CD4-positive, alpha-beta T cell treated with Interleukin-1 beta for 1 hour (primary cell): ENCODE results near the gene PSMC3.

Experiments
- DNase-seq, 2 donors: peaks; one replicate each; pipeline ENCODE4 v3.0.0-alpha.2; 2020 to 2022

Gene PSMC3

DNA sequence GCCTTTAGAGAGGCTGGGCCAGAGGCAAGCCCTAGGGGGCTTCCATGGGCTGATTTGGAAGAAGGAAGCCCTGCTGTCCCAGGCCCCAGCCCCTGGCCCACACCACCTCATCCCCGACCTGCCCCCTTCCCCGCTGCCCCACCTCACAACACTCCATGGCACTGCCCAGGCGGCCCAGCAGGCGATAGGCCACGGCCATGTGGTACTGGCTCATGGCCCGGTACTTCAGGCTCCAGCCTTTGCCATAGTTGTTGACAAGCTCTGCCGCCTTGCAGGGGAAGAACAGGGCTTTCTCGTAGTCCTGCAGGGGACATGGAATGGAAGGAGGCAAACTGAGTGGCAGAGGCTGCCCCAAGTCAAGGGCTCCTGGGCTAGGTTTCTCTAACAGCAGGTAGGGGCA lies 16.3 kb upstream of the PSMC3 start:
- no peak for DNase-seq

DNA sequence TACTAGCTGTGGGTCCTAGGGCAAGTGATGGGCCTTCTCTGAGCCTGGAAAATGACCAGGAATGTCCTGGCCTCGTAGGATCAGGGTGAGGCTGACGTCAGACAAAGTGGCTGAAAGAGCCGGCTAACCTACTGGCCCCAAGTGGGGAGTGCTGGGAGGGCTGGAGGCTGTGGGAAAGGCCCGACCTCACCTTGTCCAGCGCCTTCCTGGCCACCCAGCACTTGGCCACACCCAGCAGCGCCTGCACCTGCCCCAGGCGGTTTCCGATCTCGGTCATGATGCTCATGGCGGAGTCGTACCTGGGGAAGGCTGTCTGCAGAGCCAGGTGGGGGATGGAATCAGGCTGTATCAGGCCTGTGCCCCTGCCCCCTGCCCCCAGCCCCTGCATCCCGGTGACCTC lies 15.2 kb upstream of the PSMC3 start:
- no peak for DNase-seq

DNA sequence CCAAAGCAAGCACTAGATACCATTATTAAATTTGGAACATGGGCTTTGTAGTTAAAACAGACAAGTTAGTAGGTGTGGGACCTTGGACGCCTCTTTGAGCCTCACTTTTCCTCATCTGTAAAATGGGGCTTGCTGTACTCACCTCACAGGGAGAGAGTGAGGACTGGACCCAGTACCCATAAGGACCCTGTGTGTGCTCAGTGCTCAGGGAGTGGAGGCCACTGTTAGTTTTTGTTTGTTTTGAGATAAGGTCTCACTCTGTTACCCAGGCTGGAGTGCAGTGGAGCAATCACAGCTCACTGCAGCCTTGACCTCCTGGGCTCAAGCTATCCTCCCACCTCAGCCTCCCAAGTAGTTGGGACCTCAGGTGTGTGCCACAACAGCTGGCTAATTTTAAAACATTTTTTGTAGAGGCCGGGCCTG lies 13.8 kb upstream of the PSMC3 start:
- DNase-seq, result no peak

DNA sequence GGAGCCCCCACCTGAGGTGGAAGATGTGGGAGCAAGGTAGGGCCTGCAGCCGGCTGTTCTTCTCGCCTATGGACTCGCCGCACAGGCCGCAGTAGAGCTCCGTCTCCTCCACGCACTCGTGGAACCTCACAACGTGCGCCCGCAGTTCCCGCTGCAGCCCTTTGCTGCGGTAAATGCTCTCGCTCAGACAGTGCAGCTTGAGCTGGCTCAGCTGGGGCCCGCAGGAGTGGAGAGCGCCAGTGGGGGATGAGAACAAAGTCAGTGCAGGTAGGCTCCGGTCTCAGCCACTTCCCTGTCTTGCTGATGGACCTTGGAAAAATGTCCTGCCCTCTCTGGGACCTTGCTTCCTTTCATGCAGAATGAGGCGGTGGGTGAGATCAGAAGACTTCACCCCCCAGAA lies 12.5 kb upstream of the PSMC3 start:
- no peak for DNase-seq

DNA sequence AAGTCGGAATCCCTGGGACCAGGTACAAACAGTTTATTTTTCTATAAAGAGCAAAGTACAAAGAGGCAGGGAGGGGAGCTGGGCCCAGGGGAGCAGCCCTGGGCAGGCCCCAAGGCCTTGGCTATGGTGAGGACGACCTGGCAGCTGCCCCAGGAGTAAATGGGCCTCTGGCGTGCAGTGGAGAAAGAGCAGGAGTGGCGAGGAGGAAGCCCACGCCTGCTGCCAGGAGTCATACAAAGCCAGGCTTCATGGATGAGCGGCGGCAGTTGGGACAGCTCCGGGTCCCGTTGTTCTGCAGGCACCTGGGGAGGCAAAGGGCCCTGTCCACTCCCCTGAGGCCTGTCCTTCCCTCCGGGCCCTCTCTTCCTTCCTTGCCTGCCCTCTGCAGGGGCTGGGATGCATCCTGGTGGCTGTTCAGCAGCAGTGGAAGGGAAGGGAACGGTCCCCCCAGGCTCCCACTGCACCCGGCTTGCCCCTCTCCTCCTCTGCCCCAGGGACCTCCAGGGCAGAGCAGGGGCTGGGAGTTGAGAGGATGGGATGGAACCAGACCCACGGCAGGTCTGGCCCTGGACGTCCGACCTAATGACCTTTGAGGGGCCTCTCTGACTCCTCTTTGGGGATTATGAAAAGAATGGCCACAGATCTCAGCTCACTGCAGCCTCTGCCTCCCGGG lies 11.6 kb upstream of the PSMC3 start:
- no peak for DNase-seq

DNA sequence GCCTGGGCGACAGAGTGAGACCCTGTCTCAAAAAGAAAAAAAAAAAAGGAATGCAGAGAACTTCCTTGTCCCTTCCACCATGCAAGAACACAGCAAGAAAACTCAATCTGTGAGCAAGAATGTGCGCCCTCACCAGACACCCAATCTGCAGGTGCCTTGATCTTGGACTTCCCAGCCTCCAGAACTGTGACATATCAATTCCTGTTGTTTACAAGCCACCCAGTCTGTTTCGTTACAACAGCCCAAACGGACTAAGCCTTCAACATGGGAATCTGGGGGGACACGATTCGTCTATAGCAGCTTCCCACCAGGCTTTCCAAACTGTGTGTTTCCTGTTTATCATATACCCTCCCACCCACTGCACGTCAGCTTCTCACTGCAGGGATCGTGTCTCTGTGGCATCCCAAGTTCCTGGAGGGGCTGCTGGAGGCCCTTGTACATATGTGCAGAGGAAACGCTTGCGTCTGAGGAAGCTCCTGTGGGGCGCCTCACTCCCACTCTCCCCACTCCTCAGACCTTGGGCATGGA lies 11.0 kb upstream of the PSMC3 start:
- no peak for DNase-seq

DNA sequence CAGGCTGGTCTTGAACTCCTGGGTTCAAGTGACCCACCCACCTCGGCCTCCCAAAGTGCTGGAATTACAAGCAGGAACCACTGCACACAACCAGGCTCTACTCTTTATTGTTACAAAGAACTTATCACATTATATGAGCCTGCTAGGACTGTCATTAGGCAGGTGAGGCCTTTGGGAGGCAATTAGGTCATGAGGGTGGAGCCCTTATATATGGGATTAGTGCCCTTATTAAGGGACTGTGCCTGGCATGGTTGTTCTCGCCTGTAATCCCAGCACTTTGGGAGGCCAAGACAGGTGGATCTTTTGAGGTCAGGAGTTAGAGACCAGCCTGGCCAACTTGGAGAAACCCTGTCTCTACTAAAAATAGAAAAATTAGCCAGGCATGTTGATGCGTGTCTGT lies 10.5 kb upstream of the PSMC3 start:
- DNase-seq, result no peak

DNA sequence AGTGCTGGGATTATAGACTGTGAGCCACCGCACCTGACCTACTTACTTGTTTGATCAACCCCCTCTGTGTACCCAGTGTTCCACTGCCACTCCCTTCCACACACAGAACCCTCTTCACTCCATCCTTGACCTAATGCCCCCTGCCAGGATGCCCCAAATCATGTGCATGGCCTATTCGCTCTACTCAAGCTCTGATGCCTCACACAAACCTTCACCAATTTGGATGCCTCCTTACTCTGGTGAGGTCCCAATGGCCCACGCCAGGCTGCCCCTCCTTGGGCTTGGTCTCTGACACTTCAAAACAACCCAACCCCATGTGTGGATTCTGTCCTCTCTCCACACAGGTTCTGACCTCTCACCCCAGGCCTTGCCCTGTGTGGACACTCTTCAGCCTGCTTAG lies 9.4 kb upstream of the PSMC3 start:
- DNase-seq, result no peak

DNA sequence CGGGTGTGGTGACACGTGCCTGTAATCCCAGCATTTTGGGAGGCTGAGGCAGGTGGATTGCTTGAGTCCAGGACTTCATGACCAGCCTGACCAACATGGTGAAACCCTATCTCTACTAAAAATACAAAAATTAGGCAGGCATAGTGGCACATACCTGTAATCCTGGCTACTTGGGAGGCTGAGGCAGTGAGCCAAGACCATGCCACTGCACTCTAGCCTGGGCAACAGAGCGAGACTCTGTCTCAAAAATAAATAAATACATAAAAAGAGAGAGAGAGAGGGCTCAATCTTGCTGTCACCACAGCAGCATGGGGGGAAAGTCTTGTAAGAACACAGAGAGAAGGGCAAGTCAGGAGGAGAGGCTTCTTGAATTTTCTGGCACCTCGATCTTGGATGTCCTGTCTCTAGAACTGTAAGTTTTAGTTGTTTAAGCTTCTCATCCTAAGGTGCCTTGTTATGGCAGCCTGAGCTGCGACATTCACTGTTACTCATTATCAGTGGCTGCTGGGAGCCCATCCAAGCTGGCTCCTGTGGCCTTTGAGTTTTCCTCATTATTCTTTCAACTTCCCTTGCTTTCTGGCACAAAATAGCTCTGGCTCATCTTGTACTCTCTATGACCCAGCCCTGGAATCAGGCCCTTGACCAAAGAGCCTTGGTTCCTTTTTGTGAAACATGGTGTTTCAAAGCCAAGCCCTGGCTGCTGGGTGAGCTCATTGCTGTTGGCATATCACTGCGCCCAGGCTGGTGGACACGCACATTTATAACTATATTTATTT lies 8.0 kb upstream of the PSMC3 start:
- no peak for DNase-seq

DNA sequence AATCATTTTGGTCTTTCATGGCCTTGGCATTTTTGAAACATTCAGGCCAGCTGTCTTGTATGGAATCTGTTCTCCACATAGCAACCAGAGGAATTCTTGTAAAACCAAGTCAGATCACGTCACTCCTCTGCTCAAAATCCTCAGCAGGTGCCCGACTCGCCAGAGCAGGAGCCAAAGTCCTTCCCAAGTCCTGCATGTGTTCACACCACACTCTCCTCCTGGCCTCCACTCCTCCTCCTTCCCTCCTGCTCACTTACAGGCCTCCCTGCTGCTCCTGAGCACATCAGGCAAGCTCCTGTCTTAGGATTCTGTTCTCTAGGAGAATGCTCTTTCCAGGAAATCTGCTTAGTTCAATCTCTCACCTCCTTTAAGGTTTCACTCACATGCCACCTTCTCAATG lies 6.9 kb upstream of the PSMC3 start:
- DNase-seq, result no peak

DNA sequence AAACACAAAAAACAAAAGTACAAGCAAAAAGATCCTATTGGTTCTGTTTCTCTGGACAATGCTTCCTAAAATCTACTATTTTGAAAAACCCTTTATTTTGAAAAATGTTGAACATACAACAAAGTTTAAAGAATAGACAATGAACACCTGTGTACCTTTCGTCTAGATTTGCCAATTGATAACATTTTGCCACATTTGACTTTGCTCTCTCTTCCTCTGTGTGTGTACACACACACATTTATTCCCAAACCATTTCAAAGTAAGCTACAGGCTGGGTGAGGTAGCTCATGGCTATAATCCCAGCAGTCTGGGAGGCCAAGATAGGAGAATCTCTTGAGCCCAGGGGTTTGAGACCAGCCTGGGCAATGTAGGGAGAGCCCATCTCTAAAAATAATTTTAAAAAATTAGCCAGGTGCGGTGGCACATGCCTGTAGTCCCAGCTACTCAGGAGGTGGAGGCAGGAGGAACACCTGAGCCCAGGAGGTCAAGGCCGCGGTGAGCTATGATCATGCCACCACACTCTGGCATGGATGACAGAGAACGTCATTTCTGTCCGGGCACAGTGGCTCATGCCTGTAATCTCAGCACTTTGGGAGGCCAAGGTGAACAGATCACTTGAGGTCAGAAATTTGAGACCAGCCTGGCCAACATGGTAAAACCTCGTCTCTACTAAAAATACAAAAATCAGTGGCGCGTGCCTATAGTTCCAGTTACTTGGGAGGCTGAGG lies 5.3 kb upstream of the PSMC3 start:
- DNase-seq, result no peak

DNA sequence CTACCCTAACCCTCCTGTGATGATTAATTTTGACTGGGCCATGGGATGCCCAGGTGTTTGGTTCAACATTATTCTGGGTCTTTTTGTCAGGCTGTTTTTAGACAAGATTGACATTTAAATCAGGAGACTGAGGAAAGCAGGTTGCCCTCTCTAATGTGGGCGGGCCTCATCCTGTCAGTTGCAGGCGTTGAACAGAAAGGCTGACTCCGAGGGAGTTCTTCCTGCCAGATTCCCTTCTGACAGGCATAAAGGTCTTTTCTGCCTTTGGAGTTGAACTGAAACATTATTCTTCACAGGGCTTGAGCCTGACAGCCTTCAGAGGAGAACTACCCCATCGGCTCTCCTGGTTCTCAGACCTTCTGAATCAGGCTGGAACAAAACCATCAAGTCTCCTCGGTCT lies 4.3 kb upstream of the PSMC3 start:
- no peak for DNase-seq

DNA sequence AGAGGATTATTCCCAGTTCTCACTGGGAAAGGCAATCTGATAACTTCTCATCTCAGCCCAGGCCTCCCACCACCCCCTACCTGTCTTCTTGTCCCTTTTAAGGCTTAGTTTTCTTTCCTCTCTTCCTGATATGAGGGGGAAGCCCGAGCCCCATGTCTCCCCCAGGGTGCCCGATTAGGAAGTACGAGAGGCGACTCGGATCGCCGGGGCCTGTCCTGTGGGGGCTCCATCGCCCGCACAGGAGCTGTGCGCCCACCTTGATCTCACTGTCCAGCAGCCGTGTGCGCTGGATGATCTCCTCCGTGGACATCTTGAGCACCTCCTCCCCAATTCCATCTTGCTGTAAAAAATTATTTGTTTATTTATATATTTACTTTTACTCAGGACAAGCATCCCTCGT lies 628 bp downstream of the PSMC3 start:
- DNase-seq, result no peak

DNA sequence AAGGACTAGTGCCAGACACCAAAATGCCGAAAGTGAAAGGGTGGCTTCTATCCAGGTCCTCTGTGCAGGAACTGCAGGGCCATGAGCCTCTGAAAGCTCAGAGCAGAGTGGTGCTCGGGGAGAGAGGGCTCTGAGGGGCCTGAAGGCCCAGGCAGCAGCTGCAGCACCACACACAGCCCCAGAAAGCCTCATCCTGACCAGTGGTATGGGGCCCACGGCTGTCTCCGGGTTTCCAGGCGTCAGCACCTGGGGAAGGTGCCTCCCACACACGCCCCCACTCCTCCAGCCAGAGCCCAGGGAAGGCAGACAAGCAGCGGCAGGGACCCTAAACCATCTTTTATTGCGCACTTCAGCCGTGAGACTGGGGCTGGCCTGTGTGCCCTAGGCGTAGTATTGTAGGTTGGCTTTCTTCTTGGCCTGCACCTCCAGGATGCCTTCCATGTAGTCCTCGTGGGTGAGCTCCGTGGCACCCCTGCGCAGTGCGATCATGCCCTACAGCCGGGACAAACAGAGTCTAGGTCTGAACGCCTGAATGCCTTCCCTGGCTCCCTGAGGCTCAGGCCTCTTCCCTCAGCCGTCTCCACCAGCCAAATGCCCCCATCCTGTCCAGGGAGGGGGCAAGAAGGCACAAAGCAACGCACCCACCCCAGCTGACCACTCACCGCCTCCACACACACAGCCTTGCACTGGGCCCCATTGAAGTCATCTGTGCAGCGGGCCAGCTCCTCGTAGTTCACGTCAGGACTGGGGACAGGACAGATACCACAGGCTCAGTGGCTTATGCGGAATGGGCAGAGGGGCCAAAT lies 7.6 kb downstream of the PSMC3 start:
- DNase-seq, result no peak

DNA sequence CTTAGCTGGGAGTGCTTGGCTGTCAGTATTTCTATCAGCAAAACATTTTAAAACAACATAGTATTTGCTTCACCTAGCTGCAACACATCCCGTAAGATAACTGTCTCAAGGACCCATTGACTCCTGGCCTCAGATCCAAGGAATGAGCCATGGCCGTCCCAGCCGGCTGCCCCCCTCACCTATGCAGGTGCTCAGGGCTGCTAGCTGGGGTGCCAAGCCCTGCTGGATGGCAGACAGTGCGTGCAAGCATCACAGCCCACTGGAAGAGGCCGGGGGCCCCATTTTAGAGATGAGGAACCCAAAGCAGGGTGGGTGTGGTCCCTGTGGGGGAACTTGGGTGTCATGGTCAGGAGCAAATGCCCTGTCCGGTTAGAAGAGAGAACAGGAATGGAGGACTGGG lies 8.5 kb downstream of the PSMC3 start:
- no peak for DNase-seq

DNA sequence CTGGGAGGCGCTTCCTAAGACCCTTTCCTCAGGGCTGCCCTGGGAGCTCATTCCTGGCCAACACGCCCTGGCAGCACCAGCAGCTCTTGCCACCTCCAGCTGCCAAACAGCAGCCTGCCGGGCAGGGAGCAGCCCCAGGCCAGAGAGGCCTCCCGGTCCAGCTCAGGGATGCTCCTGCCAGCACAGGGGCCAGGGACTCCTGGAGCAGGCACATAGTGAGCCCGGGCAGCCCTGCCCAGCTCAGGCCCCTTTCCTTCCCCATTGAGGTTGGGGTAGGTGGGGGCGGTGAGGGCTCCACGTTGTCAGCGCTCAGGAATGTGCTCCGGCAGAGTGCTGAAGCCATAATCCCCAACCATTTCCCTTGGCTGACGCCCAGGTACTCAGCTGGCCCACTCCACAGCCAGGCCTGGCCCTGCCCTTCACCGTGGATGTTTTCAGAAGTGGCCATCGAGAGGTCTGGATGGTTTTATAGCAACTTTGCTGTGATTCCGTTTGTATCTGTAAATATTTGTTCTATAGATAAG lies 10.2 kb downstream of the PSMC3 start:
- DNase-seq, result no peak

DNA sequence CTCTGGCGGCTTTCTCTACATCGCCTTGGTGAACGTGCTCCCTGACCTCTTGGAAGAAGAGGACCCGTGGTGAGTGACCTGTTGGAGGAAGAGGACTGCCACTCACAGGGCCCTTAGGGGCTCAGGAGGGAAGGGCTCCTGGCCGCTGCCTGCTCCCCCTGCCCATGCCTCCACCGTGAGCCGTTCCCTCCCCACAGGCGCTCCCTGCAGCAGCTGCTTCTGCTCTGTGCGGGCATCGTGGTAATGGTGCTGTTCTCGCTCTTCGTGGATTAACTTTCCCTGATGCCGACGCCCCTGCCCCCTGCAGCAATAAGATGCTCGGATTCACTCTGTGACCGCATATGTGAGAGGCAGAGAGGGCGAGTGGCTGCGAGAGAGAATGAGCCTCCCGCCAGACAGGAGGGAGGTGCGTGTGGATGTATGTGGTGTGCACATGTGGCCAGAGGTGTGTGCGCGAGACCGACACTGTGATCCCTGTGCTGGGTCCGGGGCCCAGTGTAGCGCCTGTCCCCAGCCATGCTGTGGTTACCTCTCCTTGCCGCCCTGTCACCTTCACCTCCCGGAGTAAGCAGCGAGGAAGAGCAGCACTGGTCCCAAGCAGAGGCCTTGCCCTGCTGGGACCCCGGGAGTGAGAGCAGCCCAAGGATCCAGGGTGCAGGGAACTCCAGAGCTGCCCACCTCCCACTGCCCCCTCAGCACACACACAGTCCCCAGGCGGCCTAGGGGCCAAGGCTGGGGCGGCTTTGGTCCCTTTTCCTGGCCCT lies 11.0 kb downstream of the PSMC3 start:
- DNase-seq, result no peak

DNA sequence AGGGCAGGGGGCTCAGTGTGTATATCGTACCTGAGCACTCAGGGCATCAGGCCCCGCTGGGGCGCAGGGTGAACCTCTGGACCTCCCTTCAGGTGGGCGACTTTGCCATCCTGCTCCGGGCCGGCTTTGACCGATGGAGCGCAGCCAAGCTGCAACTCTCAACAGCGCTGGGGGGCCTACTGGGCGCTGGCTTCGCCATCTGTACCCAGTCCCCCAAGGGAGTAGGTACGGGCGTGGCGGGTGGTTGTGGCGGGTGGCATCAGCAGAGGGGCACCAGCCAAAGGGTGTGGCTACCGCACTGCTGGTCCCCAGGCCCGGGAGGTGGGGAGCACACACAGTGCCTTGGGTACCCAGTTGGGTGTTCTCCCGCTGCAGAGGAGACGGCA lies 11.6 kb downstream of the PSMC3 start:
- no peak for DNase-seq

DNA sequence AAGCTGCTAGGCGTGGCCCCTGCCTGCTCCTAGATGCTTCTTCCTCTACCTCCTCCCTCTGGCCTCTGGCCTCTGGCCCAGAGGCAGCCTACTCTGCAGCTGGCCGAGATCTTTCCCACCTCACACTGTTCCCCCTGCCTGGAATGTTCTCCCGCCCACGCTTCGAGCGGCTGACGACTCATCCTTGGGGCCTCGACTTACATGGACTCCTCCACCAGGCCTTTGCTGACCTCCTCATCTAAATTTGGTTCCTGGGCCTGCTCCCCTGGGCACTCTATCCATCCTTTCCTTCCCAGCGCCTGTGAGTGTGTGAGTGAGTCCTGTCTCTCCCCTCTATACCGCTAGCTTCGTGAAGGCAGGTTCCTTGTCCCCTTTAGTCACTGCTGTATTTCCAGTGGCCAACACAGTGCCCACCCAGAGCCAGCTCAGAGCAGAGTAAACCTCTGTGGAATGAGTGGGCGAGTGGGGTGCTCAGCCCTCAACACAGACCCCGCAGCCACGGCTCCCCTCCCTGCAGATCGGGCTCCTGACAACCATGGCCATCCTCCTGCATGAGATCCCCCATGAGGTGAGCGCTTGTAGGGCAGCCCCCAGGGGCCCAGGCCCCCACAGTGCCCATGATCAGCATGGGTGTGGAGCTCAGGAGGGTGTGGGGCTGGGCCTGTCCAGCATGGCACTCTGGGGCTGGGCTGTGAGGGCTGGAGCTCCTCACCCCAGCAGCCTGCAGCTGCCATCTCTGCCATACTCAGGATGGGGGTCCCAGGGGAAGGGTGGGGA lies 12.1 kb downstream of the PSMC3 start:
- DNase-seq, result no peak

DNA sequence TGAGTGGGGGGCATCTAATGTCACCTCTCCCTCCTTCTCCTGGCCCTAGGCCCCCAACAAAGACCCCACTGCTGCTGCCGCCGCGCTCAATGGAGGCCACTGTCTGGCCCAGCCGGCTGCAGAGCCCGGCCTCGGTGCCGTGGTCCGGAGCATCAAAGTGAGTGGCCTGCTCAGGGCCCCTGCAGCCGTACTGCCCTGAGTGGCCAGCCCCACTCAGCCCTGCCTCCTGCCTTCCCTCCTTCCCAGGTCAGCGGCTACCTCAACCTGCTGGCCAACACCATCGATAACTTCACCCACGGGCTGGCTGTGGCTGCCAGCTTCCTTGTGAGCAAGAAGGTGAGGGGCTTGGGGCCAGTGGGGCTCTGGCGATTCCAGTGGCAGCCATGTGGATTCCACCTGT lies 12.9 kb downstream of the PSMC3 start:
- DNase-seq, result no peak
